ENCODE measurements around the gene NUP62. TPM values are rescaled to one million over a fixed set of nuclear protein-coding genes. Genes with fewer than 3 reads are reported as not detected.

NUP62 gene
- total RNA-seq, 1 donor from 2014 or later: 23.9 TPM

- peak; percentile 87 for DNase-seq
Measured at GRCh38 chr19:49866933-49867782, 62.1 kb downstream of the NUP62 start, which contains the start of gene PNKP. Gene PNKP, minus strand, starts transcription at chr19:49867576. Its CDS starts 372 bp downstream, at chr19:49867204.

- DNase-seq: no peak
Measured at GRCh38 chr19:49864890-49865289, 64.4 kb downstream of the NUP62 start.

- no peak for DNase-seq
Measured at GRCh38 chr19:49863935-49864320, 65.4 kb downstream of the NUP62 start.

GRCh38 chr19:49863254-49863934 lies 65.9 kb downstream of the NUP62 start:
- DNase-seq: no peak

- DNase-seq: no peak
Measured at GRCh38 chr19:49862391-49863253, 66.7 kb downstream of the NUP62 start.

- no peak for DNase-seq
Measured at GRCh38 chr19:49861541-49862378, 67.5 kb downstream of the NUP62 start.

- DNase-seq: no peak
Measured at GRCh38 chr19:49861107-49861506, 68.2 kb downstream of the NUP62 start.

- DNase-seq: no peak
Measured at GRCh38 chr19:49860336-49861102, 68.8 kb downstream of the NUP62 start.

- DNase-seq: no peak
Measured at GRCh38 chr19:49859682-49860335, 69.5 kb downstream of the NUP62 start.

- peak; percentile 9 for DNase-seq
Measured at GRCh38 chr19:49858088-49858985, 71.0 kb downstream of the NUP62 start.

- no peak for DNase-seq
Measured at GRCh38 chr19:49857838-49858087, 71.5 kb downstream of the NUP62 start.

- DNase-seq: no peak
Measured at GRCh38 chr19:49857061-49857837, 72.1 kb downstream of the NUP62 start.

Other genes starting within 250 kb of the NUP62 start
- 0.78 TPM for gene ADM5, start 239.9 kb downstream of the NUP62 start, total RNA-seq
- 42.1 TPM for gene CPT1C, start 238.4 kb downstream of the NUP62 start, total RNA-seq
- 0.31 TPM for gene TSKS, start 166.2 kb downstream of the NUP62 start, total RNA-seq
- 49.0 TPM for gene AP2A1, start 162.5 kb downstream of the NUP62 start, total RNA-seq
- gene FUZ, start 116.2 kb downstream of the NUP62 start, total RNA-seq: 21.7 TPM
- gene MED25, start 111.2 kb downstream of the NUP62 start, total RNA-seq: 12.8 TPM
- gene PTOV1, start 78.3 kb downstream of the NUP62 start, total RNA-seq: 99.2 TPM
- 24.0 TPM for gene PNKP, start 61.9 kb downstream of the NUP62 start, total RNA-seq
- gene AKT1S1, start 52.1 kb downstream of the NUP62 start, total RNA-seq: 3.9 TPM
- gene TBC1D17, start 51.8 kb downstream of the NUP62 start, total RNA-seq: 6.1 TPM
- gene IL4I1, start 32.6 kb downstream of the NUP62 start, total RNA-seq: not detected
- 8.6 TPM for gene ATF5, start 299 bp downstream of the NUP62 start, total RNA-seq
- gene SIGLEC11, start 31.7 kb upstream of the NUP62 start, total RNA-seq: 0.31 TPM
- gene VRK3, start 95.9 kb upstream of the NUP62 start, total RNA-seq: 18.4 TPM
- gene ZNF473, start 96.5 kb upstream of the NUP62 start, total RNA-seq: 11.5 TPM
- not detected for gene IZUMO2, start 233.8 kb upstream of the NUP62 start, total RNA-seq